OCI-LY1 (cell line): ENCODE data around the gene KLHDC8A.

Experiments used
- EZH2 ChIP-seq: fragments of 200-600 bp; sonication (generic), shearing (Covaris generic); IDR thresholded peaks from 2 replicates; pipeline ENCODE4 v1.8.0; 2017; ENCODE audit warnings: borderline replicate concordance, mixed run types, mild to moderate bottlenecking, antibody characterized with exemption, low read length, moderate library complexity, mixed read lengths
- TF ChIP-seq, protein P1 (sequence below): fragments of 200-600 bp; sonication (generic), shearing (Covaris generic); IDR thresholded peaks from 2 replicates; pipeline ENCODE4 v1.5.1; 2017; ENCODE audit warnings: mild to moderate bottlenecking, antibody characterized with exemption, low read length, moderate library complexity, mixed read lengths

DNA sequence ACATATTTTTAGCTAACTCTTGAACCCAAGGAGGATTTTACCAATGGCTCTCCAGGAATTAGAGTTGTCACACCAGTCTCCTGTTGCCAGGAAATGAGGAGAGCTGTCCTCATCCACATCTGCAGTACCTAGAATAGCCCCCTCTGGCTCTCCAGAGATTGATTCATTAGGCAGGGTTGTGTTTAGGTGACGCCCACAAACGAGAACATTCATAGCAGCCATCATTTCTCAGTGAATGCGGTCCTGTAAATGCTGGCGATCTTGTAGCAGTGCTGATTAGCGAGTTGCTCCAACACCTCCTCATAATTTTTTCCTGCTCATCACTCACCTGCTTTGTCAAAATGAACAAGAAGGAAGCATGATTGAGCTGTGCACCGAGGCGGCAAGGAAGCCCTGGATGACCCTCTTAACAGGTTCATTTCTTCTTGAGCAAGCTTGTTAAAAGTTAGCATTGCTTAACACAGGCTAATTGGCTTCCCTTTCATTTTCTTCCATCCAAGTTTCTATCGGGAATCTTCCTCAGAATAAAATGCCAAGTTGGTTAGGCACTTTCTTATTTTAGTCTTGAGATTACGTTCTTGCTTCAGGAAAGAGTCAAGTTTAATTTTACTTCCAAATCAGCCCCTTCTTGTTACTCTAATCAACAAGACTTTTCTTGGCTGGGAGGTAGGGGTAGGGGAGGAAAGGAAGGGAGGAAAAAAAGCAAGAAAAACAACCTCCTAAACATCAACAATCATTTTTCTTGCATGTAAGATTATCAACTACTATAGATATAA, 16.5 kb upstream of the KLHDC8A start:
- TF ChIP-seq, protein P1, sequence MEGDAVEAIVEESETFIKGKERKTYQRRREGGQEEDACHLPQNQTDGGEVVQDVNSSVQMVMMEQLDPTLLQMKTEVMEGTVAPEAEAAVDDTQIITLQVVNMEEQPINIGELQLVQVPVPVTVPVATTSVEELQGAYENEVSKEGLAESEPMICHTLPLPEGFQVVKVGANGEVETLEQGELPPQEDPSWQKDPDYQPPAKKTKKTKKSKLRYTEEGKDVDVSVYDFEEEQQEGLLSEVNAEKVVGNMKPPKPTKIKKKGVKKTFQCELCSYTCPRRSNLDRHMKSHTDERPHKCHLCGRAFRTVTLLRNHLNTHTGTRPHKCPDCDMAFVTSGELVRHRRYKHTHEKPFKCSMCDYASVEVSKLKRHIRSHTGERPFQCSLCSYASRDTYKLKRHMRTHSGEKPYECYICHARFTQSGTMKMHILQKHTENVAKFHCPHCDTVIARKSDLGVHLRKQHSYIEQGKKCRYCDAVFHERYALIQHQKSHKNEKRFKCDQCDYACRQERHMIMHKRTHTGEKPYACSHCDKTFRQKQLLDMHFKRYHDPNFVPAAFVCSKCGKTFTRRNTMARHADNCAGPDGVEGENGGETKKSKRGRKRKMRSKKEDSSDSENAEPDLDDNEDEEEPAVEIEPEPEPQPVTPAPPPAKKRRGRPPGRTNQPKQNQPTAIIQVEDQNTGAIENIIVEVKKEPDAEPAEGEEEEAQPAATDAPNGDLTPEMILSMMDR = no peak
- TF ChIP-seq EZH2 = no peak
